Measurements from ENCODE around the gene TBC1D23. TPM values are rescaled to one million over a fixed set of nuclear protein-coding genes. Genes with fewer than 3 reads are reported as not detected.

The TBC1D23 gene
- total and polyA plus RNA-seq, 2 experiments from 2014 or later, result 22.4 to 34.4 TPM

- Mint-ChIP-seq H3K4me3 (no peak overlapping the region), H3K4me1 (peaks cover 3% of the 10 kb centered on the region; the same call in 1 of the 3 replicates), H3K27ac (no peak overlapping the region), H3K27me3 (ENCODE audit: insufficient read depth, low read depth, poor library complexity) (peaks cover 2% of the 10 kb centered on the region), H3K9me3 (no peaks in the 10 kb centered on the region), H3K36me3 (ENCODE audit: low read depth) (peaks cover 41% of the 10 kb centered on the region)
- H3K36me3 ChIP-seq (ENCODE audit: insufficient read depth), result peaks cover 12% of the 10 kb centered on the region; the same call in 1 of the 2 replicates
- no peaks in the 10 kb centered on the region for H3F3A ChIP-seq (replicated peaks; ENCODE audit: low read depth)
- no peaks in the 10 kb centered on the region; the same call in 1 of the 2 replicates for H4K20me1 ChIP-seq (replicated peaks; ENCODE audit: insufficient read depth)
- no peak overlapping the region for H3K4me3 ChIP-seq
- DNase-seq (ENCODE audit: low spot score) (no peak), ATAC-seq (no peak)
- H3K9me2 ChIP-seq (ENCODE audit: insufficient read depth), result no peaks in the 10 kb centered on the region
- no peak overlapping the region for H2AFZ ChIP-seq
- peaks cover 13% of the 10 kb centered on the region for H3K4me1 ChIP-seq (ENCODE audit: insufficient read depth)
- H3K27me3 ChIP-seq (ENCODE audit: insufficient read depth), result no peaks in the 10 kb centered on the region
- H3K4me2 ChIP-seq, result peak overlapping the region; percentile 15; the same call in 1 of the 2 replicates
- no peak overlapping the region for H3K27ac ChIP-seq (ENCODE audit: low read depth)
- H3K79me2 ChIP-seq (replicated peaks; ENCODE audit: insufficient read depth), result no peaks in the 10 kb centered on the region
- TF ChIP-seq EZH2 (IDR thresholded peaks at IDR 0.05; ENCODE audit: low read depth, unreplicated experiment), result no peak
- TF ChIP-seq POLR2AphosphoS5 (IDR thresholded peaks at IDR 0.05; ENCODE audit: low read depth), result no peak
- TF ChIP-seq, protein P1, sequence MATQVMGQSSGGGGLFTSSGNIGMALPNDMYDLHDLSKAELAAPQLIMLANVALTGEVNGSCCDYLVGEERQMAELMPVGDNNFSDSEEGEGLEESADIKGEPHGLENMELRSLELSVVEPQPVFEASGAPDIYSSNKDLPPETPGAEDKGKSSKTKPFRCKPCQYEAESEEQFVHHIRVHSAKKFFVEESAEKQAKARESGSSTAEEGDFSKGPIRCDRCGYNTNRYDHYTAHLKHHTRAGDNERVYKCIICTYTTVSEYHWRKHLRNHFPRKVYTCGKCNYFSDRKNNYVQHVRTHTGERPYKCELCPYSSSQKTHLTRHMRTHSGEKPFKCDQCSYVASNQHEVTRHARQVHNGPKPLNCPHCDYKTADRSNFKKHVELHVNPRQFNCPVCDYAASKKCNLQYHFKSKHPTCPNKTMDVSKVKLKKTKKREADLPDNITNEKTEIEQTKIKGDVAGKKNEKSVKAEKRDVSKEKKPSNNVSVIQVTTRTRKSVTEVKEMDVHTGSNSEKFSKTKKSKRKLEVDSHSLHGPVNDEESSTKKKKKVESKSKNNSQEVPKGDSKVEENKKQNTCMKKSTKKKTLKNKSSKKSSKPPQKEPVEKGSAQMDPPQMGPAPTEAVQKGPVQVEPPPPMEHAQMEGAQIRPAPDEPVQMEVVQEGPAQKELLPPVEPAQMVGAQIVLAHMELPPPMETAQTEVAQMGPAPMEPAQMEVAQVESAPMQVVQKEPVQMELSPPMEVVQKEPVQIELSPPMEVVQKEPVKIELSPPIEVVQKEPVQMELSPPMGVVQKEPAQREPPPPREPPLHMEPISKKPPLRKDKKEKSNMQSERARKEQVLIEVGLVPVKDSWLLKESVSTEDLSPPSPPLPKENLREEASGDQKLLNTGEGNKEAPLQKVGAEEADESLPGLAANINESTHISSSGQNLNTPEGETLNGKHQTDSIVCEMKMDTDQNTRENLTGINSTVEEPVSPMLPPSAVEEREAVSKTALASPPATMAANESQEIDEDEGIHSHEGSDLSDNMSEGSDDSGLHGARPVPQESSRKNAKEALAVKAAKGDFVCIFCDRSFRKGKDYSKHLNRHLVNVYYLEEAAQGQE (IDR thresholded peaks at IDR 0.05; ENCODE audit: unreplicated experiment), result no peak
- TF ChIP-seq STAT1 (IDR thresholded peaks at IDR 0.05; ENCODE audit: unreplicated experiment), result no peak
- no peak for TF ChIP-seq ZNF114 (CRISPR knock-in tag; IDR thresholded peaks at IDR 0.05)
Measured at GRCh38 chr3:100370756-100371155, 110.0 kb downstream of the TBC1D23 start.

DNA sequence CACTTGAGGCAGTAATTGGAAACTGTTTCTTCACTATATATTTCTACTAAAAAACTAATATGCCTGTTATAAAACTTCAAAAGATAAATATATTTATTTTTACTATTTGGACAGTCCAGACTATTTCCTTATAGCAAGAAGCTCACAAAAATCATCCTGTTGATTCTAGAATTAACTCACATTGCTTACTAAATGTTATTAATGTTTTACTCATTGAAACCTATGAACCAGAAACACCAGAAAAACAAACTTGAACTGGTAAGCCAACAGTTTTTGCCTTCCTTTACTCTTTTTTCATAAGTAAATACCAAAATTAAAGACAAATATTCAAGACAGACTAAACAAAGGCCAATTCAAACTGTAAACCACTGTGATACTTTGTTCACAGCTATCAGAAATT is 113.7 kb downstream of the TBC1D23 start:
- H3K27ac Mint-ChIP-seq, result no peak overlapping the region
- Histone ChIP-seq H4K20me1 (replicated peaks; ENCODE audit: insufficient read depth) (no peaks in the 10 kb centered on the region; the same call in 1 of the 2 replicates), H3K27me3 (ENCODE audit: insufficient read depth) (no peaks in the 10 kb centered on the region), H2AFZ (no peak overlapping the region), H3K9me2 (ENCODE audit: insufficient read depth) (no peaks in the 10 kb centered on the region), H3K4me2 (no peak overlapping the region), H3K36me3 (ENCODE audit: insufficient read depth) (peaks cover 21% of the 10 kb centered on the region; the same call in 1 of the 2 replicates), H3K4me3 (no peak overlapping the region), H3F3A (replicated peaks; ENCODE audit: low read depth) (no peaks in the 10 kb centered on the region), H3K79me2 (replicated peaks; ENCODE audit: insufficient read depth) (no peaks in the 10 kb centered on the region), H3K27ac (ENCODE audit: low read depth) (no peak overlapping the region), H3K4me1 (ENCODE audit: insufficient read depth) (peaks cover 13% of the 10 kb centered on the region)
- H3K4me1 Mint-ChIP-seq, result peaks cover 3% of the 10 kb centered on the region; the same call in 1 of the 3 replicates
- peaks cover 41% of the 10 kb centered on the region; the same call in 2 of the 3 replicates for H3K36me3 Mint-ChIP-seq (ENCODE audit: low read depth)
- H3K4me3 Mint-ChIP-seq, result no peak overlapping the region
- DNase-seq (ENCODE audit: low spot score) (no peak), ATAC-seq (no peak)
- no peaks in the 10 kb centered on the region for H3K9me3 Mint-ChIP-seq
- peaks cover 2% of the 10 kb centered on the region for H3K27me3 Mint-ChIP-seq (ENCODE audit: insufficient read depth, low read depth, poor library complexity)
- TF ChIP-seq, protein P2, sequence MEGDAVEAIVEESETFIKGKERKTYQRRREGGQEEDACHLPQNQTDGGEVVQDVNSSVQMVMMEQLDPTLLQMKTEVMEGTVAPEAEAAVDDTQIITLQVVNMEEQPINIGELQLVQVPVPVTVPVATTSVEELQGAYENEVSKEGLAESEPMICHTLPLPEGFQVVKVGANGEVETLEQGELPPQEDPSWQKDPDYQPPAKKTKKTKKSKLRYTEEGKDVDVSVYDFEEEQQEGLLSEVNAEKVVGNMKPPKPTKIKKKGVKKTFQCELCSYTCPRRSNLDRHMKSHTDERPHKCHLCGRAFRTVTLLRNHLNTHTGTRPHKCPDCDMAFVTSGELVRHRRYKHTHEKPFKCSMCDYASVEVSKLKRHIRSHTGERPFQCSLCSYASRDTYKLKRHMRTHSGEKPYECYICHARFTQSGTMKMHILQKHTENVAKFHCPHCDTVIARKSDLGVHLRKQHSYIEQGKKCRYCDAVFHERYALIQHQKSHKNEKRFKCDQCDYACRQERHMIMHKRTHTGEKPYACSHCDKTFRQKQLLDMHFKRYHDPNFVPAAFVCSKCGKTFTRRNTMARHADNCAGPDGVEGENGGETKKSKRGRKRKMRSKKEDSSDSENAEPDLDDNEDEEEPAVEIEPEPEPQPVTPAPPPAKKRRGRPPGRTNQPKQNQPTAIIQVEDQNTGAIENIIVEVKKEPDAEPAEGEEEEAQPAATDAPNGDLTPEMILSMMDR (conservative IDR thresholded peaks at IDR 0.05; ENCODE audit: low read depth in 2 of 2), result no peak
- TF ChIP-seq ETS1 (IDR thresholded peaks at IDR 0.05) (no peak), EZH2 (IDR thresholded peaks at IDR 0.05; ENCODE audit: low read depth, unreplicated experiment) (no peak), ZNF114 (CRISPR knock-in tag; IDR thresholded peaks at IDR 0.05) (no peak), JUNB (IDR thresholded peaks at IDR 0.05; ENCODE audit: unreplicated experiment) (no peak)
- TF ChIP-seq, protein P3, sequence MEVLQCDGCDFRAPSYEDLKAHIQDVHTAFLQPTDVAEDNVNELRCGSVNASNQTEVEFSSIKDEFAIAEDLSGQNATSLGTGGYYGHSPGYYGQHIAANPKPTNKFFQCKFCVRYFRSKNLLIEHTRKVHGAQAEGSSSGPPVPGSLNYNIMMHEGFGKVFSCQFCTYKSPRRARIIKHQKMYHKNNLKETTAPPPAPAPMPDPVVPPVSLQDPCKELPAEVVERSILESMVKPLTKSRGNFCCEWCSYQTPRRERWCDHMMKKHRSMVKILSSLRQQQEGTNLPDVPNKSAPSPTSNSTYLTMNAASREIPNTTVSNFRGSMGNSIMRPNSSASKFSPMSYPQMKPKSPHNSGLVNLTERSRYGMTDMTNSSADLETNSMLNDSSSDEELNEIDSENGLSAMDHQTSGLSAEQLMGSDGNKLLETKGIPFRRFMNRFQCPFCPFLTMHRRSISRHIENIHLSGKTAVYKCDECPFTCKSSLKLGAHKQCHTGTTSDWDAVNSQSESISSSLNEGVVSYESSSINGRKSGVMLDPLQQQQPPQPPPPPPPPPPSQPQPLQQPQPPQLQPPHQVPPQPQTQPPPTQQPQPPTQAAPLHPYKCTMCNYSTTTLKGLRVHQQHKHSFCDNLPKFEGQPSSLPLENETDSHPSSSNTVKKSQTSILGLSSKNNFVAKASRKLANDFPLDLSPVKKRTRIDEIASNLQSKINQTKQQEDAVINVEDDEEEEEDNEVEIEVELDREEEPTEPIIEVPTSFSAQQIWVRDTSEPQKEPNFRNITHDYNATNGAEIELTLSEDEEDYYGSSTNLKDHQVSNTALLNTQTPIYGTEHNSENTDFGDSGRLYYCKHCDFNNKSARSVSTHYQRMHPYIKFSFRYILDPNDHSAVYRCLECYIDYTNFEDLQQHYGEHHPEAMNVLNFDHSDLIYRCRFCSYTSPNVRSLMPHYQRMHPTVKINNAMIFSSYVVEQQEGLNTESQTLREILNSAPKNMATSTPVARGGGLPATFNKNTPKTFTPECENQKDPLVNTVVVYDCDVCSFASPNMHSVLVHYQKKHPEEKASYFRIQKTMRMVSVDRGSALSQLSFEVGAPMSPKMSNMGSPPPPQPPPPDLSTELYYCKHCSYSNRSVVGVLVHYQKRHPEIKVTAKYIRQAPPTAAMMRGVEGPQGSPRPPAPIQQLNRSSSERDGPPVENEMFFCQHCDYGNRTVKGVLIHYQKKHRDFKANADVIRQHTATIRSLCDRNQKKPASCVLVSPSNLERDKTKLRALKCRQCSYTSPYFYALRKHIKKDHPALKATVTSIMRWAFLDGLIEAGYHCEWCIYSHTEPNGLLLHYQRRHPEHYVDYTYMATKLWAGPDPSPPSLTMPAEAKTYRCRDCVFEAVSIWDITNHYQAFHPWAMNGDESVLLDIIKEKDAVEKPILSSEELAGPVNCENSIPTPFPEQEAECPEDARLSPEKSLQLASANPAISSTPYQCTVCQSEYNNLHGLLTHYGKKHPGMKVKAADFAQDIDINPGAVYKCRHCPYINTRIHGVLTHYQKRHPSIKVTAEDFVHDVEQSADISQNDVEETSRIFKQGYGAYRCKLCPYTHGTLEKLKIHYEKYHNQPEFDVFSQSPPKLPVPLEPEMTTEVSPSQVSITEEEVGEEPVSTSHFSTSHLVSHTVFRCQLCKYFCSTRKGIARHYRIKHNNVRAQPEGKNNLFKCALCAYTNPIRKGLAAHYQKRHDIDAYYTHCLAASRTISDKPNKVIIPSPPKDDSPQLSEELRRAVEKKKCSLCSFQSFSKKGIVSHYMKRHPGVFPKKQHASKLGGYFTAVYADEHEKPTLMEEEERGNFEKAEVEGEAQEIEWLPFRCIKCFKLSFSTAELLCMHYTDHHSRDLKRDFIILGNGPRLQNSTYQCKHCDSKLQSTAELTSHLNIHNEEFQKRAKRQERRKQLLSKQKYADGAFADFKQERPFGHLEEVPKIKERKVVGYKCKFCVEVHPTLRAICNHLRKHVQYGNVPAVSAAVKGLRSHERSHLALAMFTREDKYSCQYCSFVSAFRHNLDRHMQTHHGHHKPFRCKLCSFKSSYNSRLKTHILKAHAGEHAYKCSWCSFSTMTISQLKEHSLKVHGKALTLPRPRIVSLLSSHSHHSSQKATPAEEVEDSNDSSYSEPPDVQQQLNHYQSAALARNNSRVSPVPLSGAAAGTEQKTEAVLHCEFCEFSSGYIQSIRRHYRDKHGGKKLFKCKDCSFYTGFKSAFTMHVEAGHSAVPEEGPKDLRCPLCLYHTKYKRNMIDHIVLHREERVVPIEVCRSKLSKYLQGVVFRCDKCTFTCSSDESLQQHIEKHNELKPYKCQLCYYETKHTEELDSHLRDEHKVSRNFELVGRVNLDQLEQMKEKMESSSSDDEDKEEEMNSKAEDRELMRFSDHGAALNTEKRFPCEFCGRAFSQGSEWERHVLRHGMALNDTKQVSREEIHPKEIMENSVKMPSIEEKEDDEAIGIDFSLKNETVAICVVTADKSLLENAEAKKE (CRISPR knock-in tag; IDR thresholded peaks at IDR 0.05), result no peak

All from GM23338 (cell line).